Neutrophil (primary cell): ENCODE measurements around the gene ATP2A3.

Experiments used
- H3K27ac ChIP-seq: fragments of 200-600 bp; sonication (generic); 2 replicates; pipeline ENCODE4 v1.5.1; 2016; ENCODE audit warnings: mild to moderate bottlenecking, moderate library complexity
- H3K27me3 ChIP-seq: fragments of 200-600 bp; sonication (generic); 2 replicates; pipeline ENCODE4 v1.6.0; 2016; ENCODE audit warnings: mild to moderate bottlenecking
- H3K36me3 ChIP-seq: fragments of 200-600 bp; sonication (generic); 2 replicates; pipeline ENCODE4 v1.5.1; 2017
- H3K4me1 ChIP-seq, 2 experiments: fragments of 200-600 bp in 1 of 2; sonication (generic) in 1 of 2; 1 replicate in 1 of 2; 2 replicates in 1 of 2; pipeline versions ENCODE4 v1.5.1 to v1.6.1; 2013 to 2016; ENCODE audit warnings: low read depth in 1 of 2, low read length in 1 of 2, mild to moderate bottlenecking in 1 of 2, moderate library complexity in 1 of 2; ENCODE audit not compliant: control insufficient read depth in 1 of 2, insufficient read depth in 1 of 2
- H3K4me3 ChIP-seq, 2 experiments: fragments of 200-600 bp in 1 of 2; sonication (generic) in 1 of 2; 1 replicate in 1 of 2; 2 replicates in 1 of 2; pipeline ENCODE4 v1.5.1; 2013 to 2016; ENCODE audit warnings: low read depth in 1 of 2, low read length in 1 of 2, mild to moderate bottlenecking in 1 of 2, moderate library complexity in 1 of 2
- H3K9me3 ChIP-seq: fragments of 200-600 bp; sonication (generic); 2 replicates; pipeline ENCODE4 v1.5.1; 2016
- TF ChIP-seq, protein P1 (sequence below): fragments of 200-600 bp; sonication (generic); IDR thresholded peaks from 2 replicates; pipeline ENCODE4 v1.5.1; 2016; ENCODE audit warnings: antibody characterized with exemption

ATP2A3 gene

DNA sequence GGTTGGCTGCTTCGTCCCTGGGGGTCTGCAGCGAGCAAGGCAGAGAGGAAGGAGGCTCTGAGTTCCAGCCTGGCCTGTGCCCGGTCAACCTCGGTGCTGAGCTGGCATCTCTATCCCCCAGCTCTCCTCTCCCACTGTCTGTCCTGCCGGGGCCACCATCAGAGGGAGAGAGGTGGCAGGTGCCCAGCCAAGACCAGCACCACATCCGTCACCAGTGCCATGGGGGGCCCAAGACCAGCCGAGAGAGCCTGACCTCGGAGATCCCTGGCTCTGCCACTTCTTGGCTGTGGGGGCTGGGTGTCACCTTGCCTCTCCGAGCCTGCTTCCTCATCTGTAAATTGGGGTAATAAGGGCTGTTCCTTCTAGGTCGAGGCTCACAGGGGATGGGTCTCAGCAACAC is 47.4 kb downstream of the ATP2A3 start:
- Histone ChIP-seq H3K4me3 (peak overlapping the region; percentile 93 to 99), H3K4me1 (peaks cover 54 to 63% of the 10 kb centered on the region in 2 experiments), H3K27ac (peak overlapping the region; percentile 99), H3K27me3 (no peaks in the 10 kb centered on the region), H3K9me3 (no peaks in the 10 kb centered on the region), H3K36me3 (peaks cover 14% of the 10 kb centered on the region)
- TF ChIP-seq, protein P1, sequence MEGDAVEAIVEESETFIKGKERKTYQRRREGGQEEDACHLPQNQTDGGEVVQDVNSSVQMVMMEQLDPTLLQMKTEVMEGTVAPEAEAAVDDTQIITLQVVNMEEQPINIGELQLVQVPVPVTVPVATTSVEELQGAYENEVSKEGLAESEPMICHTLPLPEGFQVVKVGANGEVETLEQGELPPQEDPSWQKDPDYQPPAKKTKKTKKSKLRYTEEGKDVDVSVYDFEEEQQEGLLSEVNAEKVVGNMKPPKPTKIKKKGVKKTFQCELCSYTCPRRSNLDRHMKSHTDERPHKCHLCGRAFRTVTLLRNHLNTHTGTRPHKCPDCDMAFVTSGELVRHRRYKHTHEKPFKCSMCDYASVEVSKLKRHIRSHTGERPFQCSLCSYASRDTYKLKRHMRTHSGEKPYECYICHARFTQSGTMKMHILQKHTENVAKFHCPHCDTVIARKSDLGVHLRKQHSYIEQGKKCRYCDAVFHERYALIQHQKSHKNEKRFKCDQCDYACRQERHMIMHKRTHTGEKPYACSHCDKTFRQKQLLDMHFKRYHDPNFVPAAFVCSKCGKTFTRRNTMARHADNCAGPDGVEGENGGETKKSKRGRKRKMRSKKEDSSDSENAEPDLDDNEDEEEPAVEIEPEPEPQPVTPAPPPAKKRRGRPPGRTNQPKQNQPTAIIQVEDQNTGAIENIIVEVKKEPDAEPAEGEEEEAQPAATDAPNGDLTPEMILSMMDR, result no peak

DNA sequence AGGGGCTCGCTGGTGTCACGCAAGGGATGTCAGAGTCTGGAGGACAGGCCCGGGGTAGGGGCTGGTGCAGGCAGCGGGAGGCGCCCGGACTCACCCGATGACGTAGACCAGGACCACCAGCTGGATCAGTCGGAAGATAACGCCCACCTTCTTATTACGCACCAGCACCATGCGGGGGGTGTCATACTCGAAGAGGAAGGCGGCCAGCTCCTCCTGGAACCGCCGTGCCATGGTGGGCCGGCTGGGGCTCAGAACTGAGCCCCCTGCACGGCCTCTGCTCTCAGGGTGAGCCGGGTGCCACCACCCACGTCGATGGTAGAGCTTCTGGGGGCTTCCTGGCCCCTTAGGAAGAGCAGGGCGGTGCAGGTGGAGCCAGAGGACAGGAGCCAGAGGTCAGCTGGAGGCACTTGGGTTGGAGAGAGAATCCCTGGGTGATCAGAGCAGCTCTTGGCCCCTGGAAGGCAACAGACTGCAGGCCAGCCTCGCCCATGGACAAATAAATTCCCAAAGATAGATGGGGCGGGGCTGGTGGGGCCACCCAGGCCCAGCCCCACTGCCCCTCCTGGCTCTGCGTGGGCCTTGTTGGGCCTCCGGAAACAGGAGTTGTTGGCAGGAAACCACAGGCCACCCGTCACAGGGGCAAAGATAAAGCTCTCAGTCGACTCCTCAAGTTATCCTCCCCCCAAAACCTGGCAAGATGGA is 48.1 kb downstream of the ATP2A3 start, which contains the start of gene P2RX1:
P2RX1 (minus strand) TSS at position 471 of the 702 bp plus-strand sequence; CDS start at position 231, 240 bp downstream.
- Histone ChIP-seq H3K36me3 (peaks cover 14% of the 10 kb centered on the region), H3K27me3 (no peaks in the 10 kb centered on the region), H3K9me3 (no peaks in the 10 kb centered on the region), H3K4me1 (peaks cover 61 to 69% of the 10 kb centered on the region in 2 experiments), H3K27ac (peak within 1 kb of the TSS; percentile 99), H3K4me3 (peak within 1 kb of the TSS; percentile 93 to 99)
- TF ChIP-seq, protein P1, result no peak

DNA sequence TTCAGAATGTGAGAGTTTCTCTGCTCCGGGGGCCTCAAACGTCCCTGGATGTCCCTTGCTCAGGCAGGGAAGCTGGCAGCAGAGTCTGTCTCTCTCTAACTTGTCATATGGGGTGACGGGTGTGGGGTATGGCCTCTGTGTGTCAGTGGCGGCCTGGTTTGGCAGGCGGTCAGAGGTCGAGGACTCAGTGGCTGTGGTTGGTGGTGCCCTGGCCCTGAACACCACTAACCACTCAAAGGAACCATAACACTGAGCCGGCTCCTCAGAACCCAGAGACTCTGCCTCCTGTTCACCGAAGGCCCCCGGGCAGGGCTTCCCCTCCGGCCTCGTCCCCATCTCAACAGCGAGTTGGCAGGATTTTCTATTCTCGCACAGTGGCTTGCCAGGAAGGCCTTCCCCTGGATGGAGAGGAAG is 48.6 kb downstream of the ATP2A3 start:
- no peaks in the 10 kb centered on the region for H3K9me3 ChIP-seq
- H3K27ac ChIP-seq, result peak overlapping the region; percentile 99
- peak overlapping the region; percentile 93 to 99 for H3K4me3 ChIP-seq
- H3K27me3 ChIP-seq, result no peaks in the 10 kb centered on the region
- peaks cover 15% of the 10 kb centered on the region for H3K36me3 ChIP-seq
- TF ChIP-seq, protein P1, result no peak
- H3K4me1 ChIP-seq, result peaks cover 67 to 75% of the 10 kb centered on the region in 2 experiments

DNA sequence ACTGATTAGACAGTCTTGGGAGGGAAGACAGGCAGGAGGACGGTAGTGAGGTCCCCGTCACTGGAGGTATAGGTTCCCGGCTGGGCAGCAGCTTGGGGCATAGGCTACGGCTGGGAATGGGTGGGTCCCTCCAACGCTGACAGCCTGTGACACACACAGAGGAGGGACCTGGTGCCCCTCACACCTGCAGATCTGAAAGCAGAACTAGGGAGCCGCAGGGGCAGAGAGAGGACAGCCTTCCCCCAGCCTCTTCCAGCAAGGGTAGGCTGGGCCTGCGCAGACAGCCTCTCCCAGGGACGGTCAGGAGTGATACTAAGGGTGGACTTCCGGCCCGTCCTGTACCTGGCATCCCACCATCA is 49.9 kb downstream of the ATP2A3 start:
- H3K27me3 ChIP-seq, result no peaks in the 10 kb centered on the region
- peaks cover 72 to 77% of the 10 kb centered on the region in 2 experiments for H3K4me1 ChIP-seq
- peak overlapping the region; percentile 99 for H3K27ac ChIP-seq
- no peaks in the 10 kb centered on the region for H3K9me3 ChIP-seq
- peaks cover 20% of the 10 kb centered on the region for H3K36me3 ChIP-seq
- TF ChIP-seq, protein P1, result no peak
- H3K4me3 ChIP-seq, result peak overlapping the region; percentile 93 to 99

DNA sequence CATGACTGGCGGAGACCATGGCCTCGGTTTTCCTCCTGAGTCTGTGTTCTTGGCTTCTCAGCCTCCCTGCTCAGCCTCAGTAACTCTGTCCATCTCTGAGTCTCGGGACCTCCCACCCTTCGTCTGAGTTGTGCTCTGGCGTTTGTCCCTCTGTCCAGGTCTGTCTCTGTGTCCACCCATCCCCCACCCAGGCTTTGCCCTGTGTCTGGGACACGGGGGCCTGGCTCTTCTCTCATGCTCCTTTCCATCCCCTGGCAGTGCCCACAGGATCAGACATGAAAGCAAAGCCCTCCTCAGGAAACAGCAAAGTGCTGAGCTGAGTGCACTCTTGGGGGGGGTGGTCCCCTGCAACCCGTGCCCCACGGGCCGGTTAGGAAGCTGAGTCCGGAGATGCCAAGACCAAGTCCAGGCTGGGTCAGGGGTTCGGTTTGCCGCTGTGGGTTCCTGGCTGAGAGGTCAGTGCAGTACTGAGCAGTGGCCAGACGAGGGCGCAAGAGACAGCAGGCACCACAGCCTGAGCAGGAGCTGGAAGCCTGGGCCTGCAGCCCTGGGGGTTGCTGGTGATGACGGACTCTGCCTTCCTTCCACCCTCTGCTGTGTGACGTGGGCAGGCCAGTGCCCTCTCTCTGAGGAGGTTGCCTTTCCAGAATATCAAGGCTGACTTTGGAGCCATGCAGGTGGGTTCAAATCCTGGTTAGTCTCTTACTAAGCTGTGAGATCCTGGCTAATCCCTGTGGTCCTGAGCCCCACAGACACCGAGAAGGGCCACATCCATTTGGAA is 50.5 kb downstream of the ATP2A3 start:
- H3K27me3 ChIP-seq, result no peaks in the 10 kb centered on the region
- H3K27ac ChIP-seq, result peak overlapping the region; percentile 99
- peaks cover 66 to 73% of the 10 kb centered on the region in 2 experiments for H3K4me1 ChIP-seq
- H3K9me3 ChIP-seq, result no peaks in the 10 kb centered on the region
- TF ChIP-seq, protein P1, result peak; percentile 99
- H3K4me3 ChIP-seq, result peak overlapping the region; percentile 93 to 99
- peaks cover 20% of the 10 kb centered on the region for H3K36me3 ChIP-seq
